Measurements from ENCODE around the gene HNRNPD. TPM values are rescaled to one million over a fixed set of nuclear protein-coding genes. Genes with fewer than 3 reads are reported as not detected.

The HNRNPD gene
- total RNA-seq, 1 experiment from 2014 or later: 221 TPM

- Histone ChIP-seq H3K27ac (peak overlapping the region; percentile 19; the same call in 1 of the 2 replicates), H4K20me1 (ENCODE audit: insufficient read depth) (peaks cover 86% of the 10 kb centered on the region), H3K9me2 (ENCODE audit: insufficient read depth) (no peaks in the 10 kb centered on the region), H3K9me3 (ENCODE audit: insufficient read depth, low read depth) (no peaks in the 10 kb centered on the region), H3F3A (ENCODE audit: insufficient read depth, low read depth) (peaks cover 34% of the 10 kb centered on the region), H3K4me3 (no peak overlapping the region), H2AFZ (no peak overlapping the region), H3K79me2 (ENCODE audit: low read depth) (peaks cover 93% of the 10 kb centered on the region), H3K27me3 (ENCODE audit: insufficient read depth, low read depth) (no peaks in the 10 kb centered on the region), H3K4me2 (no peak overlapping the region), H3K36me3 (ENCODE audit: low read depth) (peaks cover 42% of the 10 kb centered on the region), H3K4me1 (replicated peaks; ENCODE audit: insufficient read depth) (no peaks in the 10 kb centered on the region)
- ChIA-PET POLR2A (ENCODE audit: unreplicated experiment) (interaction anchor here (0.7 kb wide), 1 partner anchor 22 kb away, joined by 5 read pairs; no protein-coding TSS in a partner anchor), CTCF (no interaction called here)
- BruUV-seq (replicated peaks): no TSS peak
- DNase-seq: no peak
- intact Hi-C loops (cut with micrococcal nuclease; ENCODE audit: unreplicated experiment): no loop called here
- TF ChIP-seq EZH2 (IDR thresholded peaks at IDR 0.05; ENCODE audit: low read depth): no peak
- TF ChIP-seq, protein P1, sequence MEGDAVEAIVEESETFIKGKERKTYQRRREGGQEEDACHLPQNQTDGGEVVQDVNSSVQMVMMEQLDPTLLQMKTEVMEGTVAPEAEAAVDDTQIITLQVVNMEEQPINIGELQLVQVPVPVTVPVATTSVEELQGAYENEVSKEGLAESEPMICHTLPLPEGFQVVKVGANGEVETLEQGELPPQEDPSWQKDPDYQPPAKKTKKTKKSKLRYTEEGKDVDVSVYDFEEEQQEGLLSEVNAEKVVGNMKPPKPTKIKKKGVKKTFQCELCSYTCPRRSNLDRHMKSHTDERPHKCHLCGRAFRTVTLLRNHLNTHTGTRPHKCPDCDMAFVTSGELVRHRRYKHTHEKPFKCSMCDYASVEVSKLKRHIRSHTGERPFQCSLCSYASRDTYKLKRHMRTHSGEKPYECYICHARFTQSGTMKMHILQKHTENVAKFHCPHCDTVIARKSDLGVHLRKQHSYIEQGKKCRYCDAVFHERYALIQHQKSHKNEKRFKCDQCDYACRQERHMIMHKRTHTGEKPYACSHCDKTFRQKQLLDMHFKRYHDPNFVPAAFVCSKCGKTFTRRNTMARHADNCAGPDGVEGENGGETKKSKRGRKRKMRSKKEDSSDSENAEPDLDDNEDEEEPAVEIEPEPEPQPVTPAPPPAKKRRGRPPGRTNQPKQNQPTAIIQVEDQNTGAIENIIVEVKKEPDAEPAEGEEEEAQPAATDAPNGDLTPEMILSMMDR (conservative IDR thresholded peaks at IDR 0.05): no peak
Measured at GRCh38 chr4:82358847-82359246, 14.9 kb downstream of the HNRNPD start.

DNA sequence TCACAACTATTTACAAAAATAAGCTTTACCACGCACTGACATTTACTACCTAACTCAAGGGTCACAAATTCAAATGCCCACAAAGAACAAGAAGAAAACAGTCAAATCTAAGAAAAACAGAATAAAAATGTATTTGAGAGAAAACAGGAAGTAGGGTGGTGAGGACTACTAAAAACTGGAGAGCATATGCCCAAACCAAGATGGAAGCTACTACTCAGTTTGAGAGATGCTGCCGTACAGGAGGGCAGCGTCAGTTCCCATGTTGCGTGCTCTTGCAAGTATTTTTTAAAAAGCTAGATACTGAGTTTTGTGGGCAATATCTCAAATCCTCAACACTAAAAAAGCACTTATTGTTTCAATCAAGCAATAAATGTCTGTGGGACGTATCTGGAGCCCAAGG is 16.2 kb downstream of the HNRNPD start:
- no peak overlapping the region for H3K4me2 ChIP-seq
- peaks cover 79% of the 10 kb centered on the region for H4K20me1 ChIP-seq (ENCODE audit: insufficient read depth)
- ChIA-PET POLR2A (ENCODE audit: unreplicated experiment) (no interaction called here), CTCF (no interaction called here)
- no peaks in the 10 kb centered on the region for H3K9me3 ChIP-seq (ENCODE audit: insufficient read depth, low read depth)
- TF ChIP-seq EZH2 (IDR thresholded peaks at IDR 0.05; ENCODE audit: low read depth): no peak
- TF ChIP-seq, protein P1 (conservative IDR thresholded peaks at IDR 0.05): no peak
- no peaks in the 10 kb centered on the region for H3K4me1 ChIP-seq (replicated peaks; ENCODE audit: insufficient read depth)
- peaks cover 81% of the 10 kb centered on the region for H3K79me2 ChIP-seq (ENCODE audit: low read depth)
- no peaks in the 10 kb centered on the region for H3K27me3 ChIP-seq (ENCODE audit: insufficient read depth, low read depth)
- H3K27ac ChIP-seq: no peak overlapping the region
- DNase-seq: no peak
- no peaks in the 10 kb centered on the region for H3K9me2 ChIP-seq (ENCODE audit: insufficient read depth)
- BruUV-seq (replicated peaks): no TSS peak
- no peak overlapping the region for H2AFZ ChIP-seq
- intact Hi-C loops (cut with micrococcal nuclease; ENCODE audit: unreplicated experiment): no loop called here
- peaks cover 43% of the 10 kb centered on the region for H3F3A ChIP-seq (ENCODE audit: insufficient read depth, low read depth)
- H3K36me3 ChIP-seq (ENCODE audit: low read depth): peaks cover 49% of the 10 kb centered on the region
- no peak overlapping the region for H3K4me3 ChIP-seq

GRCh38 chr4:82354788-82355187 is 19.0 kb downstream of the HNRNPD start:
- DNase-seq: no peak
- Histone ChIP-seq H3F3A (ENCODE audit: insufficient read depth, low read depth) (peaks cover 44% of the 10 kb centered on the region), H3K79me2 (ENCODE audit: low read depth) (peaks cover 52% of the 10 kb centered on the region), H3K4me1 (replicated peaks; ENCODE audit: insufficient read depth) (no peaks in the 10 kb centered on the region), H3K4me3 (no peak overlapping the region), H3K27me3 (ENCODE audit: insufficient read depth, low read depth) (no peaks in the 10 kb centered on the region), H3K4me2 (no peak overlapping the region), H3K9me3 (ENCODE audit: insufficient read depth, low read depth) (no peaks in the 10 kb centered on the region), H2AFZ (no peak overlapping the region), H3K36me3 (ENCODE audit: low read depth) (peaks cover 49% of the 10 kb centered on the region), H4K20me1 (ENCODE audit: insufficient read depth) (peaks cover 51% of the 10 kb centered on the region), H3K9me2 (ENCODE audit: insufficient read depth) (no peaks in the 10 kb centered on the region), H3K27ac (no peak overlapping the region)
- TF ChIP-seq, protein P1 (conservative IDR thresholded peaks at IDR 0.05): no peak
- no peak for TF ChIP-seq EZH2 (IDR thresholded peaks at IDR 0.05; ENCODE audit: low read depth)
- CTCF ChIA-PET: no interaction called here
- BruUV-seq (replicated peaks): no TSS peak
- intact Hi-C loops (cut with micrococcal nuclease; ENCODE audit: unreplicated experiment): no loop called here
- POLR2A ChIA-PET (ENCODE audit: unreplicated experiment): no interaction called here
